ENCODE results near the gene PYCR2.

DNA sequence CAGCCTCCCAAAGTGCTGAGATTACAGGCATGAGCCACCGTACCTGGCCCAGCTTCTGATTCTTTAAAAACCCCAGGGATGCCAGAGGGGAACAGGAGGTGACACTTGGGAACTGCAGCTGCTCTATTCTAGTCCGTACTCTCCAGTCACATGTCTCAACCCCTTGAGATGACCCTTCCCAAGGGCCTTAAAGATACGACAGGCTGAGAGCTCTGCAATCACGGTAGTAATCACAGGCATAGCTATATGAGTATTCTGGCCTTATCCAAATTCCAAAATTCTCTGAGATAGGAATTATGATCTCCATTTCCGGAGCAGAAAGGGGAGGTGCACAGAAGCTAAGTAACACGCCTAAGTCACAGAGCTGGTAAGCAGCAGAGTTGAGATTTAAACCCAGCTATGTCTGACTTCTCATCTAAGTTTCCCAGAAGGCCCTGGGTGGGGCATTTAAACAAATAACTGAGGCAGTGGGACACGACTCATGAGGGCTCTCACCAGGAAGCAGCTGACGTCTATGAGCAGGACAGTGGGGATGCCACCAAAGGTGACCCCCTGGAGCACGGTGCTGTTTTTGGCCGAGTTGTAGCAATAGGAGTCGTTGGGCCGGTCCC lies 47.0 kb downstream of the PYCR2 start:
- TF ChIP-seq, protein P1, sequence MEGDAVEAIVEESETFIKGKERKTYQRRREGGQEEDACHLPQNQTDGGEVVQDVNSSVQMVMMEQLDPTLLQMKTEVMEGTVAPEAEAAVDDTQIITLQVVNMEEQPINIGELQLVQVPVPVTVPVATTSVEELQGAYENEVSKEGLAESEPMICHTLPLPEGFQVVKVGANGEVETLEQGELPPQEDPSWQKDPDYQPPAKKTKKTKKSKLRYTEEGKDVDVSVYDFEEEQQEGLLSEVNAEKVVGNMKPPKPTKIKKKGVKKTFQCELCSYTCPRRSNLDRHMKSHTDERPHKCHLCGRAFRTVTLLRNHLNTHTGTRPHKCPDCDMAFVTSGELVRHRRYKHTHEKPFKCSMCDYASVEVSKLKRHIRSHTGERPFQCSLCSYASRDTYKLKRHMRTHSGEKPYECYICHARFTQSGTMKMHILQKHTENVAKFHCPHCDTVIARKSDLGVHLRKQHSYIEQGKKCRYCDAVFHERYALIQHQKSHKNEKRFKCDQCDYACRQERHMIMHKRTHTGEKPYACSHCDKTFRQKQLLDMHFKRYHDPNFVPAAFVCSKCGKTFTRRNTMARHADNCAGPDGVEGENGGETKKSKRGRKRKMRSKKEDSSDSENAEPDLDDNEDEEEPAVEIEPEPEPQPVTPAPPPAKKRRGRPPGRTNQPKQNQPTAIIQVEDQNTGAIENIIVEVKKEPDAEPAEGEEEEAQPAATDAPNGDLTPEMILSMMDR (IDR thresholded peaks at IDR 0.05), result no peak
- TF ChIP-seq ZFX (IDR thresholded peaks at IDR 0.05; ENCODE audit: borderline replicate concordance), result no peak
